Ascending aorta (tissue), 2 donors: ENCODE results near the gene SLC25A5. TPM values are rescaled to one million over a fixed set of nuclear protein-coding genes. Genes with fewer than 3 reads are reported as not detected.

Experiments used
- DNase-seq, 2 donors: peaks; one replicate each; pipeline ENCODE4 v3.0.0-alpha.2; 2019; ENCODE audit warnings: low spot score in 2 of 2
- H3K27ac ChIP-seq, 2 donors: fragments of 200-600 bp; sonication (generic); one replicate each; pipeline ENCODE4 v1.5.1; 2016 to 2017; ENCODE audit warnings: mild to moderate bottlenecking in 1 of 2
- H3K27me3 ChIP-seq: fragments of 200-600 bp; sonication (generic); one replicate; pipeline ENCODE4 v1.5.1; 2017
- H3K36me3 ChIP-seq, 2 donors: fragments of 200-600 bp; sonication (generic); one replicate each; pipeline ENCODE4 v1.5.1; 2016
- H3K4me1 ChIP-seq, 2 donors: fragments of 200-600 bp; sonication (generic); one replicate each; pipeline ENCODE4 v1.5.1; 2016 to 2017; ENCODE audit warnings: mild to moderate bottlenecking in 1 of 2
- H3K4me3 ChIP-seq, 2 donors: fragments of 200-600 bp; sonication (generic); one replicate each; pipeline ENCODE4 v1.5.1; 2016 to 2017; ENCODE audit warnings: mild to moderate bottlenecking in 1 of 2
- H3K9me3 ChIP-seq, 2 donors: fragments of 200-600 bp; sonication (generic); one replicate each; pipeline ENCODE4 v1.5.1; 2016
- intact Hi-C: fragments of 100-400 bp; cut with DNase I; formaldehyde crosslinking; loops from one replicate; pipeline ENCODE4 v1.15.1; 2023
- total RNA-seq: library from RNA; depleted of rRNA; stranded (reverse); fragments of >200 nt; gene quantifications from one replicate; pipeline ENCODE4 v1.1.0, GENCODE V29; 2016
- TF ChIP-seq, protein P1 (sequence below), 3 experiments: fragments of 200-600 bp in 2 of 3; fragments of 450-650 bp in 1 of 3; sonication (generic) in 2 of 3; IDR thresholded peaks; one replicate each; pipeline ENCODE4 v1.5.1; 2016 to 2019; ENCODE audit warnings: antibody characterized with exemption in 3 of 3, mild to moderate bottlenecking in 1 of 3, moderate library complexity in 1 of 3

Gene SLC25A5
- total RNA-seq, 1 donor from 2014 or later, result 202 TPM

DNA sequence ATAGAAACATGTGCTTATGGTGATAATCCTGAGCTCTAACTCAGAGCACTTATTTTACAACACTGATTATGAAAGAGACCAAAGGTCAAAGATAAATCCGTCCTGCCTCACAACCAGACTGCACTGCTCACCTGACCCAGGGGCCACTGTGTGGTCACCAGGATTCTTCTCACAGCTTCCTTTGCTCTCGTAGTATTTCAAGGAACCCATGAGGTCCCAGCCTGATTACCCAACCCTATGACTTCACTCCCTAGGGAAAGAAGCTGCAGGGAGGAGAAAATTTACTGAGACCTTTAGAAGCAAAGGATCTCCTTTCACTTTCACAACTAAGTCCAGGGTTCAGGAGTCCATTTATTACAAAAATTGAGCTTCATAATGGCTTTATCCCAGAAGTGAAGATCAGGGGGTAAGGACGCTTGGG lies 9.6 kb downstream of the SLC25A5 start:
- Histone ChIP-seq H3K9me3 (no peaks in the 10 kb centered on the region), H3K27me3 (no peaks in the 10 kb centered on the region), H3K4me1 (no peaks in the 10 kb centered on the region), H3K27ac (no peak overlapping the region), H3K36me3 (no peaks in the 10 kb centered on the region), H3K4me3 (no peak overlapping the region)
- TF ChIP-seq, protein P1, sequence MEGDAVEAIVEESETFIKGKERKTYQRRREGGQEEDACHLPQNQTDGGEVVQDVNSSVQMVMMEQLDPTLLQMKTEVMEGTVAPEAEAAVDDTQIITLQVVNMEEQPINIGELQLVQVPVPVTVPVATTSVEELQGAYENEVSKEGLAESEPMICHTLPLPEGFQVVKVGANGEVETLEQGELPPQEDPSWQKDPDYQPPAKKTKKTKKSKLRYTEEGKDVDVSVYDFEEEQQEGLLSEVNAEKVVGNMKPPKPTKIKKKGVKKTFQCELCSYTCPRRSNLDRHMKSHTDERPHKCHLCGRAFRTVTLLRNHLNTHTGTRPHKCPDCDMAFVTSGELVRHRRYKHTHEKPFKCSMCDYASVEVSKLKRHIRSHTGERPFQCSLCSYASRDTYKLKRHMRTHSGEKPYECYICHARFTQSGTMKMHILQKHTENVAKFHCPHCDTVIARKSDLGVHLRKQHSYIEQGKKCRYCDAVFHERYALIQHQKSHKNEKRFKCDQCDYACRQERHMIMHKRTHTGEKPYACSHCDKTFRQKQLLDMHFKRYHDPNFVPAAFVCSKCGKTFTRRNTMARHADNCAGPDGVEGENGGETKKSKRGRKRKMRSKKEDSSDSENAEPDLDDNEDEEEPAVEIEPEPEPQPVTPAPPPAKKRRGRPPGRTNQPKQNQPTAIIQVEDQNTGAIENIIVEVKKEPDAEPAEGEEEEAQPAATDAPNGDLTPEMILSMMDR (IDR thresholded peaks at IDR 0.05), result no peak
- peak in 1 of 2 donors; percentile 63 for DNase-seq
- intact Hi-C loops, result no loop called here

GRCh38 chrX:119478504-119478903 lies 10.3 kb downstream of the SLC25A5 start:
- no peaks in the 10 kb centered on the region for H3K27me3 ChIP-seq
- H3K4me1 ChIP-seq, result no peaks in the 10 kb centered on the region
- no peaks in the 10 kb centered on the region for H3K9me3 ChIP-seq
- no peak for DNase-seq
- intact Hi-C loops, result no loop called here
- TF ChIP-seq, protein P1 (IDR thresholded peaks at IDR 0.05), result no peak
- no peak overlapping the region for H3K4me3 ChIP-seq
- H3K27ac ChIP-seq, result no peak overlapping the region
- no peaks in the 10 kb centered on the region for H3K36me3 ChIP-seq

DNA sequence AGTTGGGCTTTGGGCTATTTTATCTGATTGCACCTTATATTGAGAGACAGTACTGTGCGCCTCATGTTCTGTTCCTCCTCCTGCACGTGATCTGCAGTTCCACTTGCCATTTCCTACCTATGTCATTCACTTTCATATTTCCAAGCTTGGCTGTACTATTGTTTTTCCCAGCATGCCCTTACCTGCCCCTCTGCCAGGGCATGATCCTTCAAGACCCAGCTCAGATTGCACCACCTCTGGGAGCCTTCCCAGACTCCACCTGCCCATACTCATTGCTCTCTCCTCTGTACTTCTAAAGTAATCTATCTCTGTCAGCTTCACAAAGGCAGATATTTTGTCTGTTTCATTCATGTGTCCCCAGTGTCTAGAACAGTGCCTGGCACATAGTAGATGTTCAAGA lies 11.6 kb downstream of the SLC25A5 start:
- no peaks in the 10 kb centered on the region for H3K4me1 ChIP-seq
- TF ChIP-seq, protein P1 (IDR thresholded peaks at IDR 0.05), result no peak
- no peaks in the 10 kb centered on the region for H3K9me3 ChIP-seq
- intact Hi-C loops, result no loop called here
- H3K27me3 ChIP-seq, result no peaks in the 10 kb centered on the region
- DNase-seq, result no peak
- no peak overlapping the region for H3K27ac ChIP-seq
- H3K36me3 ChIP-seq, result no peaks in the 10 kb centered on the region
- H3K4me3 ChIP-seq, result no peak overlapping the region

DNA sequence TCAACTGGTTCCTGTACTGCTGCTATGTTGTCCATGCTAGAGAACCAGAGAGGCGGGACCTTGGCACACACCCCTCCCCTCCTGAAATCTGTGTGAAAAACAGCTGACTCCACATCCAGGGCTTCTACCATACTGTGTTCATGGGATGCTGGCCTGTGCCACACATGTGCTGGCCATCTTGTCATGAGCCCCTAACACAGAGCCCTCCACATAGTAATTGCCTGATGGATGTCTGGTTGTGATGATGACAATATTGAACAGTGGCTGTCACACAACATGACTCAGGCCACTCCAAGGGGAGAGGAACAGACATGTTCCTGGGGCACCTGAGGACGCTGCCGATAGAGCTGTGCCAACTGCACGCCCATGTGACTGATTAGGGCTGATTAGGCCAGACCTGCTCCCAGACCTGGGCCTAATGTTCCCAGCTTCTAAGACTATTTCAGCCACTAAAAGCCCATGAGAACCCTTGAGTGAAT lies 13.1 kb downstream of the SLC25A5 start:
- H3K36me3 ChIP-seq, result no peaks in the 10 kb centered on the region
- TF ChIP-seq, protein P1 (IDR thresholded peaks at IDR 0.05), result no peak
- DNase-seq, result no peak
- no peaks in the 10 kb centered on the region for H3K27me3 ChIP-seq
- no peaks in the 10 kb centered on the region for H3K9me3 ChIP-seq
- no peak overlapping the region for H3K27ac ChIP-seq
- H3K4me3 ChIP-seq, result no peak overlapping the region
- intact Hi-C loops, result no loop called here
- H3K4me1 ChIP-seq, result no peaks in the 10 kb centered on the region

- H3K27me3 ChIP-seq, result no peaks in the 10 kb centered on the region
- no peak for DNase-seq
- H3K9me3 ChIP-seq, result no peaks in the 10 kb centered on the region
- H3K36me3 ChIP-seq, result no peaks in the 10 kb centered on the region
- intact Hi-C loops, result loop anchor here (2.0 kb wide), 1 partner anchor 13 kb away; the partner anchor contains the start of gene SLC25A5
- no peaks in the 10 kb centered on the region for H3K4me1 ChIP-seq
- peak overlapping the region; percentile 22 to 55 for H3K4me3 ChIP-seq
- H3K27ac ChIP-seq, result peak overlapping the region in 1 of 2 donors; percentile 34
- TF ChIP-seq, protein P1 (IDR thresholded peaks at IDR 0.05), result no peak
These were observed 13.8 kb downstream of the SLC25A5 start for GRCh38 chrX:119482041-119482440.
